Activated CD4-positive, CD25-positive, alpha-beta regulatory T cell treated with anti-CD3 and anti-CD28 coated beads, Interleukin-2, amount 50 U/mL, for 16 hours (primary cell): ENCODE data around the gene RFC1.
"Not testable (repeated sequence)": the region's sequence is repeated elsewhere in the genome, so short reads cannot be mapped to it uniquely, and the experiment has no call there.

Source experiments
- DNase-seq: peaks from one replicate; pipeline ENCODE4 v3.0.0-alpha.2; 2020; ENCODE audit warnings: low read depth, low spot score

The RFC1 gene

GRCh38 chr4:39353478-39354253 lies 12.5 kb downstream of the RFC1 start:
- no peak for DNase-seq

- DNase-seq, result not testable (repeated sequence)
These were observed 13.0 kb downstream of the RFC1 start for GRCh38 chr4:39353149-39353477.

GRCh38 chr4:39349326-39349725 lies 16.8 kb downstream of the RFC1 start:
- DNase-seq, result no peak

- no peak for DNase-seq
These were observed 17.5 kb downstream of the RFC1 start for GRCh38 chr4:39348371-39349315.

GRCh38 chr4:39346856-39347519 lies 19.2 kb downstream of the RFC1 start:
- DNase-seq, result no peak

- no peak for DNase-seq
These were observed 23.4 kb downstream of the RFC1 start for GRCh38 chr4:39342731-39343130.

- DNase-seq, result no peak
These were observed 25.0 kb downstream of the RFC1 start for GRCh38 chr4:39341075-39341725.

GRCh38 chr4:39339968-39340367 lies 26.2 kb downstream of the RFC1 start:
- DNase-seq, result no peak

GRCh38 chr4:39337841-39338240 lies 28.3 kb downstream of the RFC1 start:
- no peak for DNase-seq

- DNase-seq, result no peak
These were observed 30.6 kb downstream of the RFC1 start for GRCh38 chr4:39335566-39335965.

- DNase-seq, result no peak
These were observed 35.0 kb downstream of the RFC1 start for GRCh38 chr4:39331191-39331590.

- no peak for DNase-seq
These were observed 35.8 kb downstream of the RFC1 start for GRCh38 chr4:39330353-39330752.

GRCh38 chr4:39326468-39326977 lies 39.6 kb downstream of the RFC1 start:
- DNase-seq, result no peak

GRCh38 chr4:39324897-39325613 lies 41.1 kb downstream of the RFC1 start:
- no peak for DNase-seq

- no peak for DNase-seq
These were observed 41.7 kb downstream of the RFC1 start for GRCh38 chr4:39324446-39324845.

GRCh38 chr4:39323821-39324220 lies 42.3 kb downstream of the RFC1 start:
- DNase-seq, result no peak

- no peak for DNase-seq
These were observed 45.6 kb downstream of the RFC1 start for GRCh38 chr4:39320381-39321115.

- no peak for DNase-seq
These were observed 46.5 kb downstream of the RFC1 start for GRCh38 chr4:39319676-39320075.

- DNase-seq, result no peak
These were observed 53.3 kb downstream of the RFC1 start for GRCh38 chr4:39312816-39313215.

GRCh38 chr4:39308611-39309010 lies 57.6 kb downstream of the RFC1 start:
- DNase-seq, result no peak
